Measurements from ENCODE around the gene GAS7. TPM values are rescaled to one million over a fixed set of nuclear protein-coding genes. Genes with fewer than 3 reads are reported as not detected.

The GAS7 gene
- total and polyA plus RNA-seq, 7 donors = 1.4 to 16.9 (median 7.0) TPM

DNA sequence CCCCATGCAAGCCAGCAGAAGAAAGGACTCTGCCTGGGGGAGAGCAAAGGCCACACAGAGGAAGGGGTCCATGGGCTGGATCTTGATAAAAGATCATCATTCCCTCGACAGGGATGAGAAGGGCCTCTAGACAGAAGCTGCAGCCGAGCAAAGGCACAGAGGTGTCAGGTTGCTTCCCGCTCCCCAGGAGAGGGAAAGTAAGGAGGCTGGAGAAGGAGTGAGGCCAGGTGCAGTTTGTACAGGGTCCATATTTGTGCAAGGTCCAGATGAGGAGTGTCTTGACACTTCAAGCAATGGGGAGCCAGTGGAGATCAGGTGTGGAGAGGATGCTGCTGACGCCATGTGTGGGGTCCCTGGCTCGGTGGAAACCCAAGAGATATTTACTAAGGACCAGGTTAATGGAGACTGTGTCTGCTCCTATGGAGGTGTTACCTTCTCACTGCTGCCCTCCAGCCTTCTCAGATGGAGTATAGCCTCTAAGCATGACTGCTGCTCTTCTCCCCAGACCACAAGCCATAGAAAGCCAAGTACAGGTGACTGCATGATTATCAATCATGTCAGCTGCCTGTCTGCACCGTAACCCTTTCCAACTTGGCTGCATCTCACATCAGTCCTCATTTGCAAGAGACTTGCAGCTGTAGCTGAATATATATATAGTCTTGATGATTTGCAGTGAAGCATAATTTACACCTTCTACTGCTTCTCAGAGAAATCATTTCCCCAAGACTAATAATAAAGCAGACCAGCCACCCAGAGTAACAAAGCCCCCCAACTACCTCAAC is 21.1 kb downstream of the GAS7 start:
- WGBS, 3 donors = 59 to 66% (median 61%) methylated on average over 6 of the region's 6 CpGs
- no peak for ATAC-seq

GRCh38 chr17:10173913-10174312 is 24.5 kb downstream of the GAS7 start:
- intact Hi-C loops (cut with DNase I) = no loop called here
- Histone ChIP-seq H3K9me3 (no peaks in the 10 kb centered on the region), H3K27ac (no peak overlapping the region), H3K27me3 (ENCODE audit: insufficient read depth in 3 of 3, low read length in 2 of 3) (peaks cover 0 to 1% (median 0%) of the 10 kb centered on the region in 3 donors), H3K4me3 (no peak overlapping the region), H3K4me1 (no peaks in the 10 kb centered on the region), H3K36me3 (ENCODE audit: insufficient read depth in 1 of 2, low read depth in 1 of 2) (no peaks in the 10 kb centered on the region)
- DNase-seq (no peak), ATAC-seq (no peak)
- TF ChIP-seq, protein P1, sequence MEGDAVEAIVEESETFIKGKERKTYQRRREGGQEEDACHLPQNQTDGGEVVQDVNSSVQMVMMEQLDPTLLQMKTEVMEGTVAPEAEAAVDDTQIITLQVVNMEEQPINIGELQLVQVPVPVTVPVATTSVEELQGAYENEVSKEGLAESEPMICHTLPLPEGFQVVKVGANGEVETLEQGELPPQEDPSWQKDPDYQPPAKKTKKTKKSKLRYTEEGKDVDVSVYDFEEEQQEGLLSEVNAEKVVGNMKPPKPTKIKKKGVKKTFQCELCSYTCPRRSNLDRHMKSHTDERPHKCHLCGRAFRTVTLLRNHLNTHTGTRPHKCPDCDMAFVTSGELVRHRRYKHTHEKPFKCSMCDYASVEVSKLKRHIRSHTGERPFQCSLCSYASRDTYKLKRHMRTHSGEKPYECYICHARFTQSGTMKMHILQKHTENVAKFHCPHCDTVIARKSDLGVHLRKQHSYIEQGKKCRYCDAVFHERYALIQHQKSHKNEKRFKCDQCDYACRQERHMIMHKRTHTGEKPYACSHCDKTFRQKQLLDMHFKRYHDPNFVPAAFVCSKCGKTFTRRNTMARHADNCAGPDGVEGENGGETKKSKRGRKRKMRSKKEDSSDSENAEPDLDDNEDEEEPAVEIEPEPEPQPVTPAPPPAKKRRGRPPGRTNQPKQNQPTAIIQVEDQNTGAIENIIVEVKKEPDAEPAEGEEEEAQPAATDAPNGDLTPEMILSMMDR (IDR thresholded peaks at IDR 0.05) = no peak
- 71 to 79% (median 74%) methylated on average over 3 of the region's 3 CpGs for WGBS, 3 donors

More for the DNA sequence above, 21.1 kb downstream of the GAS7 start:
- Histone ChIP-seq H3K9me3 (no peaks in the 10 kb centered on the region), H3K4me1 (no peaks in the 10 kb centered on the region), H3K27ac (no peak overlapping the region), H3K36me3 (ENCODE audit: insufficient read depth in 1 of 2, low read depth in 1 of 2) (no peaks in the 10 kb centered on the region), H3K4me3 (no peak overlapping the region), H3K27me3 (ENCODE audit: insufficient read depth in 3 of 3, low read length in 2 of 3) (no peaks in the 10 kb centered on the region)
- intact Hi-C loops (cut with DNase I) = no loop called here
- TF ChIP-seq, protein P1 (IDR thresholded peaks at IDR 0.05) = no peak
- DNase-seq = no peak

DNA sequence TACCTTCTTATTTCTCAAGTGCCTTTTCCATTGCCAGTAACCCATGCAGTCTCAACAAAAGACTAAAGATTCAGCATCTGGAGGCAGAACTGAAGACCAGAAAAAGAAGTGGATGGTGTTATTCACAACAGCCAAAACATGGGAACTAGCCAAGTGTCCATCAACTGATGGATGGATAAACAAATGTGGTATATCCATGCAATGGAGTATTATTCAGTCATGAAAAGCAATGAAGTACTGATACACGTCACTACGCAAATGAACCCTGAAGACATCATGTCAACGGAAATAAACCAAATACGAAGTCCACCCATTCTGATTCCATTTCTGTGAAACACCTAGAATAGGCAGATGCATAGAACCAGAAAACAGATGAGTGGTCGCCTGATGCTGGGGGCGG is 25.6 kb downstream of the GAS7 start:
- TF ChIP-seq, protein P1 (IDR thresholded peaks at IDR 0.05) = no peak
- Histone ChIP-seq H3K4me3 (no peak overlapping the region), H3K27ac (no peak overlapping the region), H3K9me3 (no peaks in the 10 kb centered on the region), H3K27me3 (ENCODE audit: insufficient read depth in 3 of 3, low read length in 2 of 3) (peaks cover 0 to 1% (median 0%) of the 10 kb centered on the region in 3 donors), H3K36me3 (ENCODE audit: insufficient read depth in 1 of 2, low read depth in 1 of 2) (no peaks in the 10 kb centered on the region), H3K4me1 (no peaks in the 10 kb centered on the region)
- intact Hi-C loops (cut with DNase I) = no loop called here
- WGBS, 3 donors = 87 to 98% (median 98%) methylated on average over 6 of the region's 6 CpGs
- ATAC-seq (no peak), DNase-seq (no peak)

GRCh38 chr17:10172241-10172741 is 26.1 kb downstream of the GAS7 start:
- no peak overlapping the region for H3K4me3 ChIP-seq
- ATAC-seq (no peak), DNase-seq (no peak)
- TF ChIP-seq, protein P1 (IDR thresholded peaks at IDR 0.05) = no peak
- WGBS, 3 donors = 57 to 75% (median 68%) methylated on average over 3 of the region's 3 CpGs
- intact Hi-C loops (cut with DNase I) = no loop called here
- H3K27ac ChIP-seq = no peak overlapping the region
- H3K9me3 ChIP-seq = no peaks in the 10 kb centered on the region
- H3K36me3 ChIP-seq (ENCODE audit: insufficient read depth in 1 of 2, low read depth in 1 of 2) = no peaks in the 10 kb centered on the region
- no peaks in the 10 kb centered on the region for H3K4me1 ChIP-seq
- peaks cover 0 to 1% (median 0%) of the 10 kb centered on the region in 3 donors for H3K27me3 ChIP-seq (ENCODE audit: insufficient read depth in 3 of 3, low read length in 2 of 3)

Data from psoas muscle (tissue), 8 donors.